HUES6 (cell line): ENCODE results near the gene PPP2R2C.

Source experiments
- H3K27ac ChIP-seq: 2 replicates; pipeline ENCODE4 v1.7.0; 2013; ENCODE audit warnings: low read depth, mild to moderate bottlenecking, low read length, inconsistent platforms
- H3K27me3 ChIP-seq: 2 replicates; pipeline ENCODE4 v1.6.1; 2013; ENCODE audit warnings: low read length; ENCODE audit not compliant: control insufficient read depth, insufficient read depth
- H3K36me3 ChIP-seq: 2 replicates; pipeline ENCODE4 v1.6.1; 2013; ENCODE audit warnings: low read length; ENCODE audit not compliant: control insufficient read depth, insufficient read depth
- H3K4me1 ChIP-seq: 2 replicates; pipeline ENCODE4 v1.6.1; 2013; ENCODE audit warnings: low read length; ENCODE audit not compliant: control insufficient read depth, insufficient read depth
- H3K4me3 ChIP-seq: 2 replicates; pipeline ENCODE4 v1.5.1; 2013; ENCODE audit warnings: low read depth, low read length
- H3K9ac ChIP-seq: one replicate; pipeline ENCODE4 v1.6.1; 2013; ENCODE audit warnings: mild to moderate bottlenecking, low read length
- H3K9me3 ChIP-seq: 2 replicates; pipeline ENCODE4 v1.6.1; 2013; ENCODE audit warnings: low read depth, low read length; ENCODE audit not compliant: control insufficient read depth, insufficient read depth

PPP2R2C gene

DNA sequence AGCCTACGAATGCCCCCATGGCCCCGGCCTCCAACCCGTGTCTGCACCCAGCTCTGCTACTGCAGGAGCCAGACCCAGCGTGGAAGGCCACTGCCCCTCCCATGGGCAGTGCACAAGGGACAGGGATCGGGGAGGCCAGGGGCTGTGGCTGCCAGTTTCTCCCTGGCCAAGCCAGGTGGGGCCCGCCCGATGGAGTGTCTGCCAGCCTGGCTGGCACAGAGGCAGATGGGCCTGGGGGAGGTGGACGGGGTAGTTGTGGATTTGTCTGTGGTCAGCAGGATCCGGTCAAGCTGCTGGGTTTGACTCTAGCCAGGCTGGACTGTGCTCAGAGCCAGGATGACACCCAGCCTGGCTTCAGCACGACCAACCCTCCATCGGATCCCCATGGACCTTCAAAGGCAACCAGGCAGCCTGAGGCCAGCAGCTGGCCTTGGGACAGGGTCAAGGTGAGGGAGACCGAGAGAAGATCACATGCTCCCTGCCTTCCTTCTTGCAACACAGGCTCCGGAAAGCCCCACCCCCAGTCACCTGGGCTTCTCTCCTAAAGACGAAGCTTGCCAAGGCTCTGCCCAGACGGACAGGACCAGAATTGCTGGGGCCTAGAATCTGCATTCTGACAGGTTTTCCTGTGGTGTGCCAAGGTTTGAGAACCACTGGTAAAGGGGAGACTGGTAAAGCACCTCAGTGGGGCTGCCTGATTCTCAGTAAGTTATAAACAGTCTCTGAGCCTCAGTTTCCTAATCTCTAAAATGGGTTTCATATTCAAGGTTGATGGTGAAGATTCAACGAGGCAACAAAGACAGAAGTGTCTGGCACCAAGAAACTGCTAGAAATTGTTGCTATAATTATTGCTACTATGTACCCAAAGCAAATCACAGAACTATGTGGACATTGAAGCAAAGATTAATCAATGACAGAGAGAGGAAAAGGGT, 78.6 kb downstream of the PPP2R2C start:
- no peaks in the 10 kb centered on the region for H3K27me3 ChIP-seq
- H3K4me1 ChIP-seq: peaks cover 11% of the 10 kb centered on the region; the same call in 1 of the 2 replicates

DNA sequence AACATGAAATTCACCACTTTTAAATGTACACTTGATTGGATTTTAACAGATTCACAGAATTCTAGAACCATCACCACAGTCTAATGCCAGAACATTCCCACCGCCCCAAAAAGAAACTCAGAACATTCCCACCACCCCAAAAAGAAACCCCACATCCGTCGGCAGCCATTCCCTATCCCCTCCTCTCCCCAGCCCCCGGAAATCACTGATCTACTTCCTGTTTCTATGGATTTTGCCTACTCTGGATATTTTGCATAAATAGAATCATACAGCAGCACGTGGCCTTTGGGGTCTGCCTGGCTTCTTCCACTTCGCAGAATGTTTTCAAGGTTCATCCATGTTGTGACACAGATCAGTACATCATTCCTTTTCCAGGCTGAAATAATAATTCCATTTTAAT, 79.3 kb downstream of the PPP2R2C start:
- H3K4me1 ChIP-seq: peaks cover 11% of the 10 kb centered on the region; the same call in 1 of the 2 replicates
- H3K27ac ChIP-seq: no peak overlapping the region
- H3K9me3 ChIP-seq: no peaks in the 10 kb centered on the region
- H3K27me3 ChIP-seq: no peaks in the 10 kb centered on the region
- no peaks in the 10 kb centered on the region for H3K36me3 ChIP-seq
- H3K4me3 ChIP-seq: no peak overlapping the region
- no peak overlapping the region for H3K9ac ChIP-seq

More for the DNA sequence above, 78.6 kb downstream of the PPP2R2C start:
- H3K36me3 ChIP-seq: no peaks in the 10 kb centered on the region
- no peak overlapping the region for H3K4me3 ChIP-seq
- H3K9me3 ChIP-seq: no peaks in the 10 kb centered on the region
- H3K27ac ChIP-seq: no peak overlapping the region
- H3K9ac ChIP-seq: no peak overlapping the region

DNA sequence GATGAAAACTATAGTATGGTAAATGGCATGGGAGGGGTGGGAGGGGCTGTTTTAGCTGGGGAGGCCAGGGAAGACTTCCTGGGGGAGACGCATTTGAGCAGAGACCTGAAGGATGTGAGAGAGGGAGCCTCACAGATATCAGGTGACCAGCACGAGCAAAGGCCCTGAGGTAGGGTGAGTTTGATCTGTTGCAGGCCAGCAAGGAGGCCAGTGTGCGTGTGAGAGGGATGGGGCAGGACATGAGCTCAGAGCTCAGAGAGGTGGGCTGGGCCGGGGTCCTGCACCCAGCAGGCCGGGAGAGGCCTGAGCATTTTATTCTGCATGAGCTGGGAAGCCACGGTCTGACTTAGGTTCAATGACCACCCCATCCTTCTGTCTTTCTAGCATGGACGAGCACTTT, 80.0 kb downstream of the PPP2R2C start:
- H3K27ac ChIP-seq: no peak overlapping the region
- H3K4me1 ChIP-seq: peaks cover 11% of the 10 kb centered on the region; the same call in 1 of the 2 replicates
- H3K36me3 ChIP-seq: no peaks in the 10 kb centered on the region
- no peaks in the 10 kb centered on the region for H3K27me3 ChIP-seq
- no peak overlapping the region for H3K4me3 ChIP-seq
- no peak overlapping the region for H3K9ac ChIP-seq
- no peaks in the 10 kb centered on the region for H3K9me3 ChIP-seq

- Histone ChIP-seq H3K36me3 (no peaks in the 10 kb centered on the region), H3K9me3 (no peaks in the 10 kb centered on the region), H3K27ac (no peak overlapping the region), H3K9ac (no peak overlapping the region), H3K27me3 (no peaks in the 10 kb centered on the region), H3K4me1 (peaks cover 11% of the 10 kb centered on the region; the same call in 1 of the 2 replicates), H3K4me3 (no peak overlapping the region)
Observed at GRCh38 chr4:6391852-6392188, 80.6 kb downstream of the PPP2R2C start.

DNA sequence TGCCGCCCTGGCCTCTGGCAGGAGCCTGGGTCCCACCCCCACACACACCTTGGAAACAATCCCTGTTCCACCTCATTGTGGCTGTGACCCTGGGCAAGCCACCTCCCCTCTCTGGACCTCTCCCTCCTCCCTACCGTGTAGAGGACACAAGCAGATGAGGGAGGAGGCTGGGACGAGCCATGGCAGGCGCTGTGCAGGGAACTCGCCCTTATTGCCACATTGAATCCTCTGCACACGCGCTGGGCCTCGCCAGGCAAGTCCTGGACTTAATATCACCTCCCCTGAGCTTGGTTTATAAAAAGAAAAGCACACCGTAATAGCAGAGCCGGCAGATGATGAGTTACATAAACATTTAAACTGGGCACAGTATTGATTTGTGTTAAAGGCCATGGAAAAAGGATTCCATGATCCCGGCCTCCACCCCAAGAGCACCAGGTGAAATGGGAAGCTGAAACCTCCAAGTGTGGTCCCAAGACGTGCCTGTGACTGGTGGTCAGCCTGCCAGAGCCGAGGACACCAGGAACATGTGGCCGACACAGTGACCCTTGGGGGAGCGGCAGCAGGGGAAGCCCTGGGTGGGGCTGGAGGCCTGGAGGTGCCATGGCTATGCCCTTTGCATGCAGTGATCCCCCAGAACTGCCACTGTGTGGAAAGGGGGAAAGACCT, 81.1 kb downstream of the PPP2R2C start:
- Histone ChIP-seq H3K9ac (no peak overlapping the region), H3K4me3 (no peak overlapping the region), H3K36me3 (no peaks in the 10 kb centered on the region), H3K4me1 (peaks cover 11% of the 10 kb centered on the region; the same call in 1 of the 2 replicates), H3K27ac (no peak overlapping the region), H3K27me3 (no peaks in the 10 kb centered on the region), H3K9me3 (no peaks in the 10 kb centered on the region)

GRCh38 chr4:6390356-6390755, 82.1 kb downstream of the PPP2R2C start:
- H3K4me3 ChIP-seq: no peak overlapping the region
- peaks cover 11% of the 10 kb centered on the region; the same call in 1 of the 2 replicates for H3K4me1 ChIP-seq
- no peaks in the 10 kb centered on the region for H3K27me3 ChIP-seq
- no peaks in the 10 kb centered on the region for H3K9me3 ChIP-seq
- no peak overlapping the region for H3K9ac ChIP-seq
- no peaks in the 10 kb centered on the region for H3K36me3 ChIP-seq
- H3K27ac ChIP-seq: no peak overlapping the region

GRCh38 chr4:6389142-6389825, 83.1 kb downstream of the PPP2R2C start:
- Histone ChIP-seq H3K36me3 (no peaks in the 10 kb centered on the region), H3K4me1 (peaks cover 11% of the 10 kb centered on the region; the same call in 1 of the 2 replicates), H3K27me3 (no peaks in the 10 kb centered on the region), H3K27ac (no peak overlapping the region), H3K9ac (no peak overlapping the region), H3K9me3 (no peaks in the 10 kb centered on the region), H3K4me3 (no peak overlapping the region)

DNA sequence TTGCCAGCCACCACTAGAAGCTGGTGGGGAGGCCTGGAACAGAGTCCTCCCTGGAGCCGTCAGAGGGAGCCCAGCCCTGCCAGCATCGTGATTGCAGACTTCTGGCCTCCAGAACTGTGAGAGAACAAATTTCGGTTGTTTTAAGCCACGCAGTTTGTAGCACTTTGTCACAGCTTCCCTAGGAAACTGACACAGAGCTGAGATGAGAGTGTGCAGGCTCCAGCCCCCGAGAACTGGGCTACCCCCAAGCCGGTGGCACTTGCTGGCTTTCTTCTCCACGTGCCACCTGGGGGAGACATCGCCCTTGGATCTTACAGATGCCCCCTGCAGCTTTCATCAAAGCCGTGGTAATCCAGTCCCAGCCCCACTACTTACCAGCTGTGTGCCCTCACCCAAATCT, 83.7 kb downstream of the PPP2R2C start:
- H3K9me3 ChIP-seq: no peaks in the 10 kb centered on the region
- H3K27ac ChIP-seq: no peak overlapping the region
- H3K9ac ChIP-seq: no peak overlapping the region
- no peak overlapping the region for H3K4me3 ChIP-seq
- no peaks in the 10 kb centered on the region for H3K36me3 ChIP-seq
- peaks cover 11% of the 10 kb centered on the region; the same call in 1 of the 2 replicates for H3K4me1 ChIP-seq
- no peaks in the 10 kb centered on the region for H3K27me3 ChIP-seq

- Histone ChIP-seq H3K27ac (no peak overlapping the region), H3K4me3 (no peak overlapping the region), H3K9me3 (no peaks in the 10 kb centered on the region), H3K27me3 (no peaks in the 10 kb centered on the region), H3K9ac (no peak overlapping the region), H3K36me3 (no peaks in the 10 kb centered on the region), H3K4me1 (peaks cover 11% of the 10 kb centered on the region; the same call in 1 of the 2 replicates)
Observed at GRCh38 chr4:6387946-6388345, 84.5 kb downstream of the PPP2R2C start.

- no peaks in the 10 kb centered on the region for H3K36me3 ChIP-seq
Observed at GRCh38 chr4:6386091-6386490, 86.3 kb downstream of the PPP2R2C start.

More at GRCh38 chr4:6386091-6386490, 86.3 kb downstream of the PPP2R2C start:
- Histone ChIP-seq H3K4me3 (no peak overlapping the region), H3K27ac (no peak overlapping the region), H3K27me3 (no peaks in the 10 kb centered on the region), H3K9ac (no peak overlapping the region), H3K4me1 (peaks cover 11% of the 10 kb centered on the region; the same call in 1 of the 2 replicates), H3K9me3 (no peaks in the 10 kb centered on the region)
